HG03354 (cell line): ENCODE measurements around the gene CD74.
A peak's percentile ranks its signal among the peaks of the same experiment; 100 is the strongest.
"Not testable (repeated sequence)": the region's sequence is repeated elsewhere in the genome, so short reads cannot be mapped to it uniquely, and the experiment has no call there.

Experiments
- ATAC-seq: cut with Tn5 transposase; IDR thresholded peaks from one replicate; pipeline ENCODE4 v1.9.1; 2021; ENCODE audit warnings: mild to moderate bottlenecking; ENCODE audit not compliant: unreplicated experiment, poor library complexity, severe bottlenecking

CD74 gene

DNA sequence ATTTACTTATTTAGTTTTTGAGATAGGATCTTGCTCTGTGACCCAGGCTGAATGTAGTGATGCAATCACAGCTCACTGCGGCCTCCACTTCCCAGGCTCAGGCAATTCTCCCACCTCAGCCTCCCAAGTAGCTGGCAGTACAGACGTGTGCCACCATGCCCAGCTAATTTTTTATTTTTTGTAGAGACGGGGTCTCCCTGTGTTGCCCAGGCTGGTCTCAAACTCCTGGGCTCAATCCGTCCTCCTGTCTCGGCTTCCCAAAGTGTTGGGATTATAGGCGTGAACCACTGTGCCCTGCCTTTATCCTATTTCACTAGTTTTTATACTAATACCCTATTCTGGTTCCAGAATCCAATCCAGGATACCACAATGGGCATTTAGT lies 30.0 kb upstream of the CD74 start:
- ATAC-seq, result no peak

DNA sequence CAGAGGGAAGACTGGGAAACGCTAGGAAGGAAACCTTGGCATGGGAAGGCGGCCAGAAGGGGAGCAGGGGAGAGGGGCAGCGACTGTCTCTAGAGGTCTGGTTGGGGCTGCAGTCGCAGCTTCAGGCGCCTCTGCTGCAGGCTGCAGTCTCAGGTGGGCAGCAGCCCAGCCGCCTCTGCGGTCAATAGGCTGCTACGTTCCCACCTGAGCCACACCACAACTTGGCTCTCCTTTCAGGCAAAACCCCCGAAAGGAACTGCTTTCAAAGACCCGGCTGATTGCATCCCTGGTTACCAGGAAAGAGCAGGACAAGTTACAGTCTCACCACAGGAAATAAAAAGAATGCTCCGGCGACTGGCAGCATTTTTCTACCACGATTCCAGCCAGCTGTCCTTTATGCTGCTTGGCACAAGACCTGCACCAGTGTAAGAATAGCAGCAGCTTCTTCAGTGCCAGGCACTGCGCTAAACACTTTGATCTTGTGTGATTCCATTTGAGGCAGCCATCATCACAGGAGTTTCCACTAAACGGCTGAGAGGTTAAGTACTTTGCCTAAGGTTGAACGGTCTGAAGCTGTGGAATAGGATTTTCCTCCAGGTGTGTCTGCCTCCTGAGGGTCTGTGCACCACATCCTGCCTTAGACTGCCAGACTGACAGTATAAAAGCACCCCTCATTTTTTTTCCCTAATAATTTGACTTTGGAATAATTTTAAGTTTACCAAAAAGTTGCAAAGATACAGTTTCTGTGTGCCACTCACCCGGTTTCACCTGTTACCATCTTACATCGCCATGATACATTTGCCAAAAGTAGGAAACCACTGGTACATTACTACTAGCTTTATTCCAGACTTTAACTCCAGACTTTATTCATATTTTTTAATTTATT lies 29.3 kb upstream of the CD74 start:
- no peak for ATAC-seq

DNA sequence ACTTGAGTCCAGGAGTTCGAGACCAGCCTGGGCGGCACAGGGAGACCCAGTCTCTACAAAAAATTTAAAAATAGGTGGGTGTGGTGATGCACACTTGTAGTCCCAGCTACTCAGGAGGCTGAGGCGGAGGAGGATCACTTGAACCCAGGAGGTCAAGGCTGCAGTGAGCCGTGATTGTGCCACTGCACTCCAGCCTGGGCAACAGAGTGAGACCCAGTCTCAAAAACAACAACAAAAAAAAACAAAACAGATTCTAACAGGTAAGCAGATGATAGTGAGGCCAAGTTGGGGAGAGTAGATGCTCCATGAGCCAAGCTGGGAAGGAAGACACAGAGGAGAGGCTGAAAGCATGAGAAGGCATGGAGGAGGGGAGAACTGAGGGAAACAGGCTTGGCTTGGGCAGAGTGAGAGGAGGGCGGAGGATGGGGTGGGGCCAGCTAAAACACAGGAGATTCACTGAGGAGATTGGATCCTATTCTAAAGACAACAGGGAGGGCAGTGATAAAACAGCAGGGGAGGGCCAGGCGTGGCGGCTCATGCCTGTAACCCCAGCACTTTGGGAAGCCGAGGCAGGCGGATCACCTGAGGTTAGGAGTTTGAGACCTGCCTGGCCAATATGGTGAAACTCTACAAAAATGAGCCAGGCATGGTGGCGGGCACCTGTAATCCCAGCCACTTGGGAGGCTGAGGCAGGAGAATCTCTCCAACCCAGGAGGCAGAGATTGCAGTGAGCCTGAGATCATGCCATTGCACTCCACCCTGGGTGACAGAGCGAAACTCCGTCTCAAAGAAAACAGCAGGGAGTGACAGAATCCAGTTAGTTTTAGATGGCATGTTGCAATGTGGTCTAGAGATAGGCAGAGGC lies 28.5 kb upstream of the CD74 start:
- no peak for ATAC-seq

DNA sequence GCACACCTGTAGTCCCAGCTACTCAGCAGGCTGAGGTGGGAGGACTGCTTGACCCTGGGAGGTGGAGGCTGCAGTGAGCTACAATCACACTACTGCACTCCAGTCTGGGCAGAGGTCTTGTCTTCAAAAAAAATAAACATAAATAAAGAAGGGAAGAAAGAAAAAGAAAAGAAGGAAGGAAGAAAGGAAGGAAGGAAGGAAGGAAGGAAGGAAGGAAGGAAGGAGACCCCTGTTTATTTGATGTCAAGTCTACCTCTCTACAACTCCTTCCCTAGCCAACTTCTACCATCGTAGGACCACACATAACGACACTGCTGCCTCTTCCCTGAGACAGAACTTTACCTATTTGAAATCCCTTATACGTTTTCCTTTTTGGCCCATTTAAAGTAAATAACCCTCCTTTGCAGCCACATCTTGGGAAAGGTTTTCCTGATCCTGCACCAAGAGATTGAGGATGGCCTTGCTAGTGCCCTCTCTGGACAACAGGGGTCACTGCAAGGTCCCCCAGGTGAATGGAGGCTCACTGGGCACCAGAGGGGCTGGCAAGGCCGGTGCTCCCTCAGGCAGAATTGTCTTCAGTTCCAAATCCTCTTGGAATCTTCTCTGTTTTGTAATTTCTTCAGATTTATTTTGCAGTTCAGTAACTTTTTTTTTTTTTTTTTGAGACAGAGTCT lies 26.3 kb upstream of the CD74 start:
- no peak for ATAC-seq

DNA sequence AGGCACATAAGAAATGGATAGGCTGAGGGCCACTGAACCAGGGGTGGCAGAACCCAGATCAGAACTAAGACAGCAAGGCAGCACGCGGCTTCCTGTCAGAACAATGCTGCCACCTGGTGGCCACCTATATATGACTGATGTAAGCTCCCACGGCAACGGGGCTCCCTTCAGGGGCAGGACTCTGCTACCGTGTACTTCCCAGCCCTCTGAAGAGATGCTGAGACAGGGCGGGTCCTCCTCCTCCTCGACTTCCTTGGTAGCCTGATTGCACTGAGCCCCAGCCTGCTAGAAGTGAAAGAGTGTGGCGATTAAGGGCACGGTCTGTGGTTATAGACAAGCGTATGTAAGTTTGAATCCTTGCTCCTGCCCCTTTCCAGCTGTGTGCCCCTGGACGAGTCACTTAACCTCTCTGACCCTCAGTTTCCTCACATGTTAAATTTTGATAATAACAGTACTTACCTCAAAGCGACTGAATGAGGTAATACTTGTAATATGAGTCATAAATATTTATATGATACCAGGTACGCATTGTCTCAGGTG lies 23.5 kb upstream of the CD74 start:
- peak; percentile 97 for ATAC-seq

DNA sequence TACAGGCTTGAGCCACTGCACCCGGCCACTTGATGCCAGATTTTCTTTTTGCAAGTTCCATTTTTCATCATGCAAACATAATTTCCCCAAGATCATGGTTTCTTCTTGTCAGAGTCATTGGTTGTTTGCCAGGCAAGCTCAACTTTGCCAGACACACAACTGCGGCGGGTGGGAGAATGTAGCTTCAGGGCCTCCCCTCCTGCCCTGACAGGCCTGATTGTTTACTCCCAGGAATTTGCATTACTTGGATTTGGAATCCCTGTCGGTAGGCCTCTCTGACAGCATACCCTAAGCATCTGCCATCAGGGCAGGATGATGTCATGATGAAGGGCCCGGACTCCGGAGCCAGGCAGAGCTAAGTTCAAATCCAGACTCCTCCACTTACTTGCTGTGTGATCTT lies 21.8 kb upstream of the CD74 start:
- ATAC-seq, result no peak

DNA sequence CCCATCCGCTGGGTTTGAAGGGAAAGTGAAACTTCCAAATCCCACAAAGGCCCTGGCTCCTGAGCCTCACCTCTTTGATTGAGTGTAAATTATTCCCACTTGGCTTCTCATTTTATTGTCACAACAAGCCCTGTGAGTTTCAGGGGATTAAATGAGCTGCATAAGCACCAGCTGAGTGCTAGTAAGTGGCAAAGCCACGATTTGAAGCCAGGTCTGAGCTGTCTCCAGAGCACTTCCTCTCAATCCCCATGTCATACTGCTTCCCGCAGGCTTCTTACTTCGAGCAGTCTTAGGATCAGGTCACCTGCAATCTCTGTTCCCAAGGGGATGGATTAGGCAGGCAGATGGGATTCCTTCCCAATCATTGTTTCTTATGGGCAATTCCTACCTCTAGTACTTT lies 18.9 kb upstream of the CD74 start:
- ATAC-seq, result no peak

DNA sequence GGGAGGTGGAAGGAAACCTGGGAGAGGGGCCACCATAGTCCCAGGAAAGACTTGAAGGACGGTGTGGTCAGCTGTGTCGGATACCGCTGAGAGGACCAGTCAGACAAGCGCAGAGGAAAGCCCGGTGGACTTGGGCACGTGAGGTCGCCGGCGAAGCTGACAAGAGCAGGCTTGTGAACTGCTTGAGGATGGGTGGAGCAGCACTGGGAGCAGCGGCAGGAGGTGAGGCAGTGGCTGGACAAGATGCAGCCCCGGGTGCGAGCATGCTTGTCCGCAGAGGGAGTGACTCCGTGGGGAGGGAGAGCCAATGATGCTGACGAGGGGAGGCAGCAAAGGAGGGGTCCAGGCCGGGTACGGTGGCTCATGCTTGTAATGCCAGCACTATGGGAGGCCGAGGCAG lies 18.3 kb upstream of the CD74 start:
- no peak for ATAC-seq

DNA sequence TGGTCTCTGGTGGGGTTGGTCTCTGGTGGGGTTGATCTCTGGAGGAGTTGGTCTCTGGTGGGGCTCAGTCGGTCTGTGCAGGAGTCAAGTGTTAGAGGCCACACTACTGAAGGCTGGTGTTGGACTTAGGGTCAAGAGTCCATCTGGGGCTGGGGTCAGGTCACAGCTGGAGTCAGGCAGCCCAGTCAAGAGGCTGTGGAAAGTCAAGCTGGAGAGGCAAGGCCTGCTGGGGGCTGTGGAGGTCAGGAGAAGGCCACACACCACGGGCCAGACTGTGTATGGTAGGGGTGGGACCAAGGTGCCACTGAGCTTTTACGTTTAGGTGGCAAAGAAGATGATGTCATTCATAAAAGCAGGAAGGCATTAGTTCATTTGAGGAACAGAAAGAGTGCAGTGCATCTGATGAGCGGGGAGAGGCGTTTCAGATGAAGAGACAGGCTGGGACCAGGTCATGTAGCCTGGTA lies 16.7 kb upstream of the CD74 start:
- ATAC-seq, result peak; percentile 83

DNA sequence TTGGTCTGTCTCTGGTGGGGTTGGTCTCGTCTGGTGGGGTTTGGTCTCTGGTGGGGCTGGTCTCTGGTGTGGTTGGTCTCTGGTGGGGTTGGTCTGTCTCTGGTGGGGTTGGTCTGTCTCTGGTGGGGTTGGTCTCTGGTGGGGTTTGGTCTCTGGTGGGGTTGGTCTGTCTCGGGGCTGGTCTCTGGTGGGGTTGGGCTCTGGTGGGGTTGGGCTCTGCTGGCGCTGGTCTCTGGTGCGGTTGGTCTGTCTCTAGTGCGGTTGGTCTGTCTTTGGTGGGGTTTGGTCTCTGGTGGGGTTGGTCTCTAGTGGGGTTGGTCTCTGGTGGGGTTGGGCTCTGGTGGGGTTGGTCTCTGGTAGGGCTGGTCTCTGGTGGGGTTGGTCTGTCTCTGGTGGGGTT lies 16.3 kb upstream of the CD74 start:
- ATAC-seq, result no peak

DNA sequence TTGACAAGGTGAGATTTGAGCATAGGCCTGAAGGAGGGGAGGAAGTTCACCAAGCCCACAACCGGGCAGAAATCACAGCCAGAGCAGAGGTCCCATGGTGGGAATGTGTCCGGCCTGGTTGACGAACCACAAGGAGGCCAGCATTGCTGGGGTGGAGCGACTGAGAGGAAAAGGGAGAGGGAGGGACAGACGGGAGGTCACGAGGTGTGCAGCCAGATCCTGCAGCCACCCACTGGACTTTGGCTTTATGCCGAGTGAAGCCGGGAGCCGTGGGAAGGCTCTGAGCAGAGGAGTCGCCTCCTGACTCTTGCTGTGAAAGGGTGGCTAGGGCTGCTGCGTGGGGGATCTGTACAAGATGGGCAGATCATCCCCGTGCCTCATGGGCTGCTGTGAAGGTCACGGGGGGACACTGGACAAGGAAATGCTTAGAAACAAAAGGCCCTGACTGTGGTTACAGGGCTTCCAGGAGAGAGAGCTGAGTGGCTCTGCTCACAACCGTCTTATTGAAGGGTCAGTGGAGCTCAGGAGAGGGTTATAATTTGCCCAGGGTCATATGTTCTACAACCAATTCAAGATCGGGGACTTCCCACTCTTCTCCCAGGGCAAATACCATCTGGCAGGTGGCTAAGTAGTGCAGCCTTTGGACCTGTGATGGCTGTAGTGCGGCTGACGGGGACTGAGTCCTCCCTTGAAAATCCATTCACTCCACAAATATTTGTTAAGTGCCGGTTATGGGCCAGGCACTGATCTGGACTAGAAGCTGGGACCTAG lies 15.6 kb upstream of the CD74 start:
- no peak for ATAC-seq

DNA sequence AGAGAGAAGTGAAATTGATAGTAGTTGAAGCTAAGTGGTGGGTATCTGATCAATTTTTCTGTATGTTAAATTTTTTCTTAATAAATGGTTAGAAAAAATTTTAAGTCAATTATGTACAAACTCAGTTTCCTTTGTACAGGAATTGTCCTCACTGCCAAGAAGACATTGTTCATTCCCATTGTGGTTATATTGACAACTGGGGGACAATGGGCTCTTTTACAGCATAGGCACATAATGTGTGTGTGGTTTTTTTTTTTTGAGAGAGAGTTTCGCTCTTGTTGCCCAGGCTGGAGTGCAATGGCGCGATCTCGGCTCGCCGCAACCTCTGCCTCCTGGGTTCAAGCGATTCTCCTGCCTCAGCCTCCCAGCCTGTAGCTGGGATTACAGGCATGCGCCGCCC lies 13.5 kb upstream of the CD74 start:
- not testable (repeated sequence) for ATAC-seq

DNA sequence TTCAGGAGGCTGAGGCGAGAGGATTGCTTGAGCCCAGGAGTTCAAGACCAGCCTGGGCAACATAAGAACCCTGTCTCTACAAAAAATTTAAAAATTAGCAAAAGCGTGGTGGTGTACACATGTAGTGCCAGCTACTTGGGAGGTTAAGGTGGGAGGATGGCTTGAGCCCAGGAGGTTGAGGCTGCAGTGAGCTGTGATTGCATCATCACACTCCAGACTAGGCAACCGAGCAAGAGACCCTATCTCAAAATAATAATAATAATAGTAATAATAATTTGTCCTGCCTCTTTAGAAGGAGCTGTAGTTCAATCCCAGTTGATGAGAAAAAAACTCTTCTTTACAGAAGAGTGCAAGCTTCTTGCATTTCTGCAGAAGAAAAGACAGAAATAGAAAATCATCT lies 10.0 kb upstream of the CD74 start:
- ATAC-seq, result no peak

DNA sequence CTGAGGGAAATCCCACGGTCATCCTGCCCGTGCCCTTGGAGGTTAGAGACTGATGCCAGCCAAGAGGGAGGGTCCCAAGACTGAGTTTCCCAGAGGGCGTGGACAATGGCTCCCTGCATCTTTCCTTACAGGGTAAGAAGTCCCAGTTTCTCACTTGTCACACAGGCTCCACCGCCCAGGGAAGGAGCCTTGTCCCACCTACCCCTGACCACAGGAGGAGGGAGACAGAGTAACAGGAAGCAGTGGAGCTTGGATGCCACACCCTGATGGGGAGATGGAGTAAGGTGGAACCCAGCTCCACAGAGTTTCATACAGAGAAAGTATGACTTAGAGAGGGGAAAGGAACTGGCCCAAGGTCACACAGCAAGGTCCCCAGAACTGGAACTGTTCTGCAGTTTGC lies 9.4 kb upstream of the CD74 start:
- no peak for ATAC-seq

DNA sequence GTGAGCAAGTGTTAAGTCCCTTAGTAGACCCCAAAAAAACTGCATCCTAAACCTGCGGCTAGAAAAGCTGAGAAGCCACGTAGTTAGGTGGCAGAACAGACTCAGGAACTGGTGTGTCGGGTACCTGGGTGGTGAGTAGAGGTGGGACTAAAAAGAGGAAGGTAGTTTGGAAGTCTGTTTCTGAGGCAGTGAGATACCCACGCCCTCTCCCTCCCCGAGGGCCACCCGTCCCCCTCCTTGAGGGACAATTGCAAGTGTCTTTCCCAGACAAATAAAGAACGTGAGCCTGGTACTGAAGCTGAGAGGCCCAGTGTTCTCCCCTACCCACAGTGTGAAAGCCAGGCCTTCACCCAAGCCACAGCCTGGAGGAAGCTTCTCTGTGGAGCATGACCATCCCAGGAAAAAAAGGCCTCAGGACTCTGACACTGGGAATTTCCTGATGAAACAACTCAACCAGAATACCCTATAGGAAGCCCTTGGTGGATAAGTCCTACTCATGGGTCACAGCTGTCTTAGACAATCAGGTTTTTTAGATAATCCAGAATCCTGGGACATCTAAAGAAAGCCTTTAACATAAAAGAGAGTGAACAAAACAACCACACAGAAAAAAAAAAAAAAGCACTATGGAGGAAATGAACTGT lies 7.0 kb upstream of the CD74 start:
- ATAC-seq, result peak; percentile 77

DNA sequence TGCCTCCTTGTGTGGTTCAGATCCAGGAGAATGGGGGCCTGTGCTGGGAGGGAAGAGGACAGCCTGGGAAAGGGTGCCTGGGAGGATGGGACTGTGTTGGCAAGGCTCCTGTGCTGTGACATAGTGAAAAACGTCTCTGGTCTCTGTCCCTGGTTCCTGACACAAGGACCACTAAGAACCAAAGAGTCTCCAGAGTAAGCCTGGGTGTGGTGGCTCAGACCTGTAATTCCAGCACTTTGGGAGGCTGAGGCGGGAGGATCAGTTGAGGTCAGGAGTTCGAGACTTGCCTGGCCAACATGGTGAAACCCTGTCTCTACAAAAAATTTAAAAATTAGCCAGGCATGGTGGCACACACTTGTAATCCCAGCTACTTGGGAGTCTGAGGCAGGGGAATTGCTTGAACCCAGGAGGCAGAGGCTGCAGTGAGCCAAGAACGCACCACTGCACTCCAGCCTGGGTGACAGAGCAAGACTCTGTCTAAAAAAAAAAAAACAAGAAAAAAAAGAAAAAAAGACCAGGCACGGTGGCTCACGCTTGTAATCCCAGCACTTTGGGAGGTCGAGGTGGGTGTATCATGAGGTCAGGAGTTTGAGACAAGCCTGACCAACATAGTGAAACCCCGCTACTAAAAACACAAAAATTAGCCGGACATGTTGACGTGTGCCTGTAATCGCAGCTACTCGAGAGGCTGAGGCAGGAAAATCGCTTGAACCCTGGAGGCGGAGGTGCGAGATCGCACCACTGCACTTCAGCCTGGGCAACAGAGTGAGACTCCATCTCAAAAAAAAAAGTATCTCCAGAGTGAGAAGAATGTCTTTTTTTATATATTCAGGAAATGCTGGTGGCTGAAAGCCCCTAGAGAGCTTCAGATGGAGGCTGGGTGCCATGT lies 1.4 kb upstream of the CD74 start:
- ATAC-seq, result not testable (repeated sequence)

DNA sequence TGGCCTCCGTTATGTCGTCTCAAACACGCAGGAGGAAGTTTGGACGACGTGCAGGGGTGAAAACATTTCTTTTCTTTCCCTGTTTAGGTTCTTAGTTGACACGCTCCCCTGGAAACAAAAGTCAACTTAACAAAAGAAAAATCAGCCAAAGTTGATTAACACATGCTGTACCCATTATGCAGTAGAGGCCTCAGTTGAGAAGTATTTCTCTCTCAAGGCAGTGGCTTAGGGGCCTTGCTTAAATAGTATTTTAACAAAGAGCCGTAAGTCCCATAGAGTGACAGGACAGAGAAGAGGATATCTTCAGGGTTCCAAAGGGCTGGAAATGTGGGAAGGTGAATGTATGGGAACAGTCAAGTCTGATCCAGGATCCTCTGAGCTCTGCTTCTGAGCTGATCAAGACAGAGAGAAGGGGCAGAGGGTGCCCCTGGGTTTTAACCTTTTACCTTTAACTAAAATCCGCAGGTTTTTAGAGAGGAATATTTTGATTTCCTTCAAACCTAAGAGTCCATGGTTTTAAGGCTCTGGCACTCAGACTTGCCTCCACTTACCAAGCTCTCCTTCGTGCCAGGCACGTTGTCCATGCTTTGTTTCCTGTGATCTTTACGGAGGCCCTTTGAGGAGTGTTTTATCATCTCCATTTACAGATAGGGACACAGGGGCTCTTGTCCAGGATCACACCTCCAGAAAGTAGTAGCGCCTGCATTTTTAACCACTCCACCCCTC lies 629 bp upstream of the CD74 start:
- no peak for ATAC-seq
